Measurements from ENCODE around the gene SPRR5. TPM values are rescaled to one million over a fixed set of nuclear protein-coding genes. Genes with fewer than 3 reads are reported as not detected.

SPRR5 gene
- total and polyA plus RNA-seq, 2 experiments from 2014 or later = not detected

- Mint-ChIP-seq H3K4me1 (no peaks in the 10 kb centered on the region), H3K4me3 (no peak overlapping the region), H3K36me3 (ENCODE audit: low read depth) (no peaks in the 10 kb centered on the region; the same call in 2 of the 3 replicates), H3K9me3 (0 out of 3 replicates have a peak, but pooled peaks cover 4% of the 10 kb centered on the region), H3K27ac (no peak overlapping the region), H3K27me3 (ENCODE audit: insufficient read depth, low read depth, poor library complexity) (peaks cover 4% of the 10 kb centered on the region)
- Histone ChIP-seq H3K79me2 (replicated peaks; ENCODE audit: insufficient read depth) (no peaks in the 10 kb centered on the region), H3K4me1 (ENCODE audit: insufficient read depth) (no peaks in the 10 kb centered on the region), H3K4me2 (no peak overlapping the region), H3K4me3 (no peak overlapping the region), H3K27ac (ENCODE audit: low read depth) (no peak overlapping the region), H4K20me1 (replicated peaks; ENCODE audit: insufficient read depth) (no peaks in the 10 kb centered on the region), H3K9me2 (ENCODE audit: insufficient read depth) (no peaks in the 10 kb centered on the region), H2AFZ (no peak overlapping the region), H3K27me3 (ENCODE audit: insufficient read depth) (no peaks in the 10 kb centered on the region), H3F3A (replicated peaks; ENCODE audit: low read depth) (no peaks in the 10 kb centered on the region), H3K36me3 (ENCODE audit: insufficient read depth) (no peaks in the 10 kb centered on the region)
- TF ChIP-seq JUNB (IDR thresholded peaks at IDR 0.05; ENCODE audit: unreplicated experiment) = no peak
- TF ChIP-seq POLR2AphosphoS5 (IDR thresholded peaks at IDR 0.05; ENCODE audit: low read depth) = no peak
- no peak for TF ChIP-seq ZNF462 (CRISPR knock-in tag; IDR thresholded peaks at IDR 0.05)
- no peak for TF ChIP-seq CTCF (conservative IDR thresholded peaks at IDR 0.05; ENCODE audit: low read depth in 2 of 2)
- TF ChIP-seq CREB1 (CRISPR knock-in tag; IDR thresholded peaks at IDR 0.05; ENCODE audit: low read depth) = no peak
- no peak for TF ChIP-seq ETS1 (IDR thresholded peaks at IDR 0.05)
- no peak for TF ChIP-seq ZNF331 (CRISPR knock-in tag; IDR thresholded peaks at IDR 0.05; ENCODE audit: low read depth)
- TF ChIP-seq ZNF114 (CRISPR knock-in tag; IDR thresholded peaks at IDR 0.05) = no peak
- TF ChIP-seq NANOG (IDR thresholded peaks at IDR 0.05; ENCODE audit: borderline replicate concordance) = no peak
- TF ChIP-seq EZH2phosphoT487 (IDR thresholded peaks at IDR 0.05; ENCODE audit: unreplicated experiment) = no peak
- no peak for TF ChIP-seq EZH2 (IDR thresholded peaks at IDR 0.05; ENCODE audit: low read depth, unreplicated experiment)
- TF ChIP-seq STAT1 (IDR thresholded peaks at IDR 0.05; ENCODE audit: unreplicated experiment) = no peak
- TF ChIP-seq REST (IDR thresholded peaks at IDR 0.05; ENCODE audit: unreplicated experiment) = no peak
- DNase-seq (ENCODE audit: low spot score) = no peak
- no peak for ATAC-seq
Measured at GRCh38 chr1:152953761-152954160, 6.8 kb downstream of the SPRR5 start.

Data from GM23338 (cell line).